Transverse colon (tissue), 4 donors: ENCODE results near the gene CHIC1. TPM values are rescaled to one million over a fixed set of nuclear protein-coding genes. Genes with fewer than 3 reads are reported as not detected.
"Not testable (repeated sequence)": the region's sequence is repeated elsewhere in the genome, so short reads cannot be mapped to it uniquely, and the experiment has no call there.

Source experiments
- DNase-seq: peaks from one replicate; pipeline ENCODE4 v3.0.0-alpha.2; 2019
- H3K27ac ChIP-seq, 4 donors: fragments of 200-600 bp; sonication (generic); 2 replicates each; pipeline ENCODE4 v1.5.1; 2016 to 2018; ENCODE audit warnings: inconsistent platforms in 4 of 4
- H3K27me3 ChIP-seq: fragments of 200-600 bp; sonication (generic); 2 replicates; pipeline ENCODE4 v1.5.1; 2017; ENCODE audit warnings: inconsistent platforms
- H3K36me3 ChIP-seq, 4 donors: fragments of 200-600 bp; sonication (generic); 2 replicates each; pipeline ENCODE4 v1.5.1; 2017 to 2019; ENCODE audit warnings: inconsistent platforms in 4 of 4
- H3K4me1 ChIP-seq, 4 donors: fragments of 200-600 bp; sonication (generic); 2 replicates each; pipeline ENCODE4 v1.5.1; 2017 to 2020; ENCODE audit warnings: inconsistent platforms in 4 of 4
- H3K4me3 ChIP-seq, 4 donors: fragments of 200-600 bp; sonication (generic); 1 replicate in 1 of 4; 2 replicates in 3 of 4; pipeline versions ENCODE4 v1.5.1 to v1.6.1; 2017 to 2019; ENCODE audit warnings: inconsistent platforms in 4 of 4
- H3K9me3 ChIP-seq, 2 donors: fragments of 200-600 bp; sonication (generic); 2 replicates each; pipeline ENCODE4 v1.5.1; 2017 to 2019; ENCODE audit warnings: inconsistent platforms in 2 of 2
- CTCF ChIP-seq, 5 experiments: fragments of 200-600 bp in 3 of 5; fragments of 450-650 bp in 2 of 5; sonication (generic) in 3 of 5; IDR thresholded peaks; 1 replicate in 2 of 5; 2 replicates in 3 of 5; pipeline ENCODE4 v1.5.1; 2016 to 2017; ENCODE audit warnings: antibody characterized with exemption in 5 of 5, inconsistent platforms in 3 of 5, mild to moderate bottlenecking in 2 of 5, moderate library complexity in 1 of 5
- EP300 ChIP-seq: sonication (generic); formaldehyde crosslinking; IDR thresholded peaks from one replicate; pipeline ENCODE4 v1.6.1; 2017; ENCODE audit warnings: antibody characterized with exemption, low read depth
- POLR2A ChIP-seq: fragments of 450-650 bp; IDR thresholded peaks from one replicate; pipeline ENCODE4 v1.6.1; 2016; ENCODE audit warnings: antibody characterized with exemption, mild to moderate bottlenecking, moderate library complexity
- POLR2AphosphoS5 ChIP-seq, 3 donors: sonication (generic); formaldehyde crosslinking; IDR thresholded peaks; one replicate each; pipeline ENCODE4 v1.6.1; 2016; ENCODE audit warnings: antibody characterized with exemption in 3 of 3
- WGBS, 2 donors: methylation state at CpG; one replicate each; pipeline ENCODE4 v1.1.5; 2018; ENCODE audit warnings: low coverage in 1 of 2; 5-methylcytosine and 5-hydroxymethylcytosine counted together
- in situ Hi-C, 4 donors: fragments of 200-750 bp; cut with MboI; loops; one replicate each; pipeline versions ENCODE4 v1.15.0 to v1.15.1; 2017; ENCODE audit warnings: low sequenced_read_pairs in 3 of 4, low pct_ligation_motif_present in 1 of 4, low pct_unique_long_range_greater_than_20kb in 1 of 4
- intact Hi-C: fragments of 100-400 bp; cut with DNase I; formaldehyde crosslinking; loops from one replicate; pipeline ENCODE4 v1.15.1; 2023; ENCODE audit warnings: low total_unique reads
- total RNA-seq, 4 donors: library from RNA; depleted of rRNA; stranded (reverse); fragments of >200 nt; gene quantifications; one replicate each; pipeline ENCODE4 v1.1.0, GENCODE V29; 2016

Gene CHIC1
- total RNA-seq, 4 donors from 2014 or later: 1.00 to 13.5 (median 9.2) TPM

GRCh38 chrX:73683236-73683859 is 120.4 kb downstream of the CHIC1 start:
- Histone ChIP-seq H3K4me3 (no peak overlapping the region), H3K27me3 (no peaks in the 10 kb centered on the region), H3K36me3 (no peaks in the 10 kb centered on the region), H3K4me1 (no peaks in the 10 kb centered on the region), H3K9me3 (no peaks in the 10 kb centered on the region), H3K27ac (no peak overlapping the region)
- in situ Hi-C loops: no loop called here
- WGBS, 2 donors: 67% methylated on average over 3 of the region's 3 CpGs; no CpG with 5 or more reads in 1 of the 2 donors
- no peak for DNase-seq
- no peak for TF ChIP-seq POLR2A
- TF ChIP-seq EP300: no peak
- no peak for TF ChIP-seq POLR2AphosphoS5 (IDR thresholded peaks at IDR 0.05)
- no peak for TF ChIP-seq CTCF (IDR thresholded peaks at IDR 0.05)
- intact Hi-C loops: no loop called here

- in situ Hi-C loops, H3K4me1 ChIP-seq, H3K4me3 ChIP-seq, intact Hi-C loops, H3K27ac ChIP-seq, DNase-seq, H3K9me3 ChIP-seq, H3K36me3 ChIP-seq, H3K27me3 ChIP-seq: not testable (repeated sequence)
- WGBS, 2 donors: 80 to 81% methylated on average over 1 of the region's 1 CpG
These were observed 144.0 kb downstream of the CHIC1 start for GRCh38 chrX:73707014-73707413.

- H3K4me1 ChIP-seq: no peaks in the 10 kb centered on the region
- H3K27me3 ChIP-seq: no peaks in the 10 kb centered on the region
- H3K4me3 ChIP-seq: no peak overlapping the region
- intact Hi-C loops: no loop called here
- H3K27ac ChIP-seq: no peak overlapping the region
- no peak for TF ChIP-seq EP300
- no peak for TF ChIP-seq POLR2A
- DNase-seq: no peak
- H3K9me3 ChIP-seq: no peaks in the 10 kb centered on the region
- in situ Hi-C loops: no loop called here
- no peaks in the 10 kb centered on the region for H3K36me3 ChIP-seq
- 41 to 67% methylated on average over 1 to 2 of the region's 2 CpGs for WGBS, 2 donors
These were observed 165.6 kb downstream of the CHIC1 start for GRCh38 chrX:73728602-73729001.

Other genes starting within 250 kb of the CHIC1 start
- not detected for gene CDX4, start 116.1 kb upstream of the CHIC1 start, total RNA-seq